Measurements from ENCODE around the gene IZUMO2.
"Not testable (repeated sequence)": the region's sequence is repeated elsewhere in the genome, so short reads cannot be mapped to it uniquely, and the experiment has no call there.

GRCh38 chr19:50140118-50140845 is 22.8 kb downstream of the IZUMO2 start:
- not testable (repeated sequence) for TF ChIP-seq ZNF41 (CRISPR knock-in tag; conservative IDR thresholded peaks at IDR 0.05); CTCF (IDR thresholded peaks at IDR 0.05 in 2 of 3, conservative IDR thresholded peaks at IDR 0.05 in 1 of 3; ENCODE audit: insufficient read depth in 2 of 3, low read depth in 1 of 3, low read length in 3 of 3); MLX (CRISPR knock-in tag; conservative IDR thresholded peaks at IDR 0.05); MYC (IDR thresholded peaks at IDR 0.05; ENCODE audit: low read depth, low read length); MYC (CRISPR knock-in tag; IDR thresholded peaks at IDR 0.05; ENCODE audit: borderline replicate concordance, low read depth); NR3C1 (CRISPR knock-in tag; IDR thresholded peaks at IDR 0.05); HDAC2 (IDR thresholded peaks at IDR 0.05)
